NCI-H187 treated with DMSO at 0.1 percent for 48 hours (cell line): Measurements from ENCODE around the gene CDKN2B.
A peak's percentile ranks its signal among the peaks of the same experiment; 100 is the strongest.
"Not testable (repeated sequence)": the region's sequence is repeated elsewhere in the genome, so short reads cannot be mapped to it uniquely, and the experiment has no call there.

Experiments used
- DNase-seq: peaks from one replicate; lab custom pipeline; 2025; lab: John Stamatoyannopoulos, UW

The CDKN2B gene, protein sequence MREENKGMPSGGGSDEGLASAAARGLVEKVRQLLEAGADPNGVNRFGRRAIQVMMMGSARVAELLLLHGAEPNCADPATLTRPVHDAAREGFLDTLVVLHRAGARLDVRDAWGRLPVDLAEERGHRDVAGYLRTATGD

GRCh38 chr9:22008717-22009505, at the start of gene CDKN2B:
CDKN2B (minus strand) TSS chr9:22009305; CDS start chr9:22008953, 352 bp downstream.
- peak; percentile 72 for DNase-seq

DNA sequence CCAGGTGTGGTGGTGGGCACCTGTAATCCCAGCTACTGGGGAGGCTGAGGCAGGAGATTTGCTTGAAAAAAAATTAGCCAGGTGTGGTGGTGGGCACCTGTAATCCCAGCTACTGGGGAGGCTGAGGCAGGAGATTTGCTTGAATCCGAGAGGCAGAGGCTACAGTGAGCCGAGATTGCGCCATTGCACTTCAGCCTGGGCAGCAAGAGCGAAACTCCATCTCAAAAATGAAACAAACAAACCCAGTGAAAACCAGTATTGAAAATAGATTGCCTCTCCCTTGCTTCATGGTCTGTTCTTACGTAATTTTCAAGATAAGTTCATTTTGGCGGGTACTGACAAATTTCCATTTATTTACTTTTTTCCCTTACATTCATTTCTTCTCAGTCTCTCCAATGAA, 48.9 kb upstream of the CDKN2B start:
- DNase-seq: not testable (repeated sequence)

DNA sequence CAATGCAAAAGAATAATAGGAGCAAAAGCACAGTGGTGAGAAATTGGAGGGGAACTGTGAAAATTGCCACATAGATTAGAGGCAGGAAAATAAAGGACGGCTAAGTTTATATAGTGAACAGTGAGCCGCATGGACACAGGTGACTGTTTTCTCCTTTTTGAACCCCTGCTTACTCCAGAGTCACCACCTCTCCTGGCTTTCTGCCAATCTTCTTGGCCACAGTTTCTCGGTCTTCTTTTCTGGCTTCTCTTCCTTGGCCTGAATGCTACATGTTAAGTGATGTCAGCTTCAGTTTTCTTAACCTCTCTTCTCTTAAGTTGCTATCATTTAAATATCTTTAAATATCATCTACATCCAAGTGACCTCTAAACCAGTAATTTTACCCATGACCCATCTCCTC, 47.3 kb upstream of the CDKN2B start:
- DNase-seq: no peak

DNA sequence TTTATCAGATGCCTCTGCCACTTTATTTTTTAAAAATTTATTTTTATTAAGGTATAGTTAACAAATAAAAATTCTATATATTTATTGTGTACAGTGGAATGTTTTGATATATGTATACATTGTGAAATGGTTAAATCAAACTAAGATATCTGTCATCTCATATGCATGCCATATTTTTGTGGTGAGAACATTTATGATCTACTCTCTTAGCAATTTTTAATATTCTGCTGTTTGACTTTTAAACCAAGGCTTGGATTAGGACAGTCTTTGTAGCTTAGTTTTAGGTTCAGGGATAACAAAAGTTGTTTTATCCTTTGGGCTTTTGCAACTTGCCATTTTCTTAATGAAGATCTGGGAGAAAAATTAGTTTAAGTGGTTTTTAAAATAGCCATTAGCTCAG, 46.0 kb upstream of the CDKN2B start:
- no peak for DNase-seq

DNA sequence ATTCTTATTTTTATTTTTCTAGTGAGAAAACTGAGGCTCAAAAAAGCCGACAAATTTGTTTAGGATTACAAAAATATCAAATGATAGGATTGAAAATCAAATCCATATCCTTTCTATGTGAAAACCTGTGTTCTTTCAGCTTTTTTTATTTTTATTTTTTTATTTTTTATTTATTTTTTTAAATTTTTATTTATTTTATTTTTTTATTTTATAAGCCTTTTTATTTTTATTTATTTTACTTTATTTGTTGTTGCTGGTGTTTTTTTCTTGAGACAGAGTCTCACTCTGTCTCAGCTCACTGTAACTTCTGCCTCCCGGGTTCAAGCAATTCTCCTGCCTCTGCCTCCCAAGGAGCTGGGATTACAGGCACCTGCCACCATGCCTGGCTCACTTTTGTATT, 45.4 kb upstream of the CDKN2B start:
- no peak for DNase-seq

DNA sequence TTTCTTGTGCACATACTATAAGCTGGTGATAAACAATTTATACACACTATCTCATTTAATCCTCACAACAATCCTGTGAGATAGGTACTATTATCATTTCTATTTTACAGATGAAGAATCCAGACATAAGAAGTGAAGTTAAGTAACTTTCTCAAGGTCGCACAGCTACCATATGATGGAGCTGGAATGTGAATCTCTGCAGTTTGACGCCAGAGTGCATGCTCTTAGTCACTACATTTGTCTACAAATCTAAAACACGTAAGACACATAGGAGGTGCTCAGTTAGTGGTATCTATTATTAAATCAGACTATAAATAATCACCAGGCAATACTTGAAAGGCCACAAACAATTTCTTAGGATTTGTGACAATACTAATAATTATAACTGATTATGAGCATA, 45.0 kb upstream of the CDKN2B start:
- DNase-seq: no peak

DNA sequence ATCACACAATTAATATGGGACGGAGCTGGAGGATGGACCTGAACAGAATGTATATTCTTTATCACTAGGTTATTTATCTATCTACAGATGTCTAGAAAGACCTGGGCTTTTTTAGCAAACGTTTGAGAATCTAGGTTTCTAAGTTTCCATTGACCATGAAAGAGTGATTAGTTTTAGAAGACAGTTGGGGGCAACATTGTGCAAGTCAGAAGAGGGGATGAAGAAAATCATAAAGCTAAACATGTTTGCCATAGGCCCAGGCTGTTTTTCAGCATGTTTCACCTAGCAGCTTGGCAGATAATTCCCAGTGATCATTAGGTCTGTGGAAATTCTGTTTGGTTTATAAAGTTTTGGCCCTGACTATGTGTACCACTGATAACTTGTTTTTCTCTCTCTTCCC, 44.1 kb upstream of the CDKN2B start:
- no peak for DNase-seq

GRCh38 chr9:22052376-22052945, 43.4 kb upstream of the CDKN2B start:
- no peak for DNase-seq

- DNase-seq: no peak
Measured at GRCh38 chr9:22050924-22051323, 41.8 kb upstream of the CDKN2B start.

- no peak for DNase-seq
Measured at GRCh38 chr9:22049411-22049810, 40.3 kb upstream of the CDKN2B start.

DNA sequence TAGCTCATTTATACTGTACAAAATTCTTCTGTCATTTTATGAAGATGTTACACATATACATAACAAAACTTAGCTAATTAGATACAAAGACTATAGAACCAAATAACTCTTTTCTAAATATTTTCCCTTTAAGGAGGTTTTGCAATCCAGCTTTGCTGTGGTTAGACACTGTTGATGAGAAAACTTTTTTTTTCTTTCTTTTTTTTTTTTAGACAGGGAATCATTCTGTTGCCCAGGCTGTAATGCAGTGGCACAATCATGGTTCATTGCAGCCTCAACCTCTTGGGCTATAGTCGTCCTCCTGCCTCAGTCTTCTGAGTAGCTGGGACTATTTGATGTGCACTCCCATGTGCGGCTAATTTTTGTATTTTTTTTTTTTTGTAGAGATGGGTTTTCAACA, 38.5 kb upstream of the CDKN2B start:
- DNase-seq: no peak

- no peak for DNase-seq
Measured at GRCh38 chr9:22046243-22046885, 37.3 kb upstream of the CDKN2B start.

DNA sequence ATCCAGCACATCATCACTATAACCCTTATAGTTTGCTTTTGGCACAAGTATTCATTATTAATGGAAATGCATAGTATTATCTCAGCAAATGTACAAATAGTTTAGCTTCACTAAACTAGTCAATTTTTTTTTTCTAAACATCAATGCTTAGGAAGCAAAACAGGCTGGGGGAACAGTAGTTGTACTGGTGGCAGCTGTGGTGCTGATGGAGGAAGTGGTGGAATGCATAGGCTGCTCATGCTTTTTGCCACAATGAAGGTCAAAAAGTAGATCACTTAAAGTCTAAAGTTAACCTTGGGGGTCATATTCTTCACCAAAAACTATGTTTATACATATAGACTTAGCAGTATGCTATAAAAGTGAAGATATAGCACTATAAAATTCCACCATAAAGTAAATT, 36.3 kb upstream of the CDKN2B start:
- no peak for DNase-seq

GRCh38 chr9:22044583-22044982, 35.5 kb upstream of the CDKN2B start:
- no peak for DNase-seq

- DNase-seq: no peak
Measured at GRCh38 chr9:22043928-22044327, 34.8 kb upstream of the CDKN2B start.

- no peak for DNase-seq
Measured at GRCh38 chr9:22041775-22042174, 32.7 kb upstream of the CDKN2B start.

GRCh38 chr9:22041344-22041743, 32.2 kb upstream of the CDKN2B start:
- DNase-seq: no peak

- no peak for DNase-seq
Measured at GRCh38 chr9:22040760-22041159, 31.7 kb upstream of the CDKN2B start.

DNA sequence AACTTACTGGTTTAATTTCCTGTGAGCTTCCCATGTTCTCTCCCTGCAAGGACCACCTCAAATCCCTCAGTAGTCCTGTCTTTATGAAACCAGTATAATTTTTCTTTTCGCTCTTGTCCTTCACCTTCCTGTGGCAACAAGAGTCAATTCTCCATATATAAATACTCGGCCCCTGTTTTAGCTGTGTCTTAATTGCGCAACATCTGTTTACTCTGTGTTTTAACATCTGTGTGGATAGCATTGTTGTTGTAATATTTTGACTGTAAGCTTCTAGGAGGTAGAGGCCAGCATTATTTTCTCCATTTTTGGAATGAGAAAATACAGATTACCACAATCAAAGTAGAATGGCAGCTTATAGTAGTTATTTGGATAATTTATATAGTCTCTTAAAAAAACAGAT, 30.2 kb upstream of the CDKN2B start:
- no peak for DNase-seq

DNA sequence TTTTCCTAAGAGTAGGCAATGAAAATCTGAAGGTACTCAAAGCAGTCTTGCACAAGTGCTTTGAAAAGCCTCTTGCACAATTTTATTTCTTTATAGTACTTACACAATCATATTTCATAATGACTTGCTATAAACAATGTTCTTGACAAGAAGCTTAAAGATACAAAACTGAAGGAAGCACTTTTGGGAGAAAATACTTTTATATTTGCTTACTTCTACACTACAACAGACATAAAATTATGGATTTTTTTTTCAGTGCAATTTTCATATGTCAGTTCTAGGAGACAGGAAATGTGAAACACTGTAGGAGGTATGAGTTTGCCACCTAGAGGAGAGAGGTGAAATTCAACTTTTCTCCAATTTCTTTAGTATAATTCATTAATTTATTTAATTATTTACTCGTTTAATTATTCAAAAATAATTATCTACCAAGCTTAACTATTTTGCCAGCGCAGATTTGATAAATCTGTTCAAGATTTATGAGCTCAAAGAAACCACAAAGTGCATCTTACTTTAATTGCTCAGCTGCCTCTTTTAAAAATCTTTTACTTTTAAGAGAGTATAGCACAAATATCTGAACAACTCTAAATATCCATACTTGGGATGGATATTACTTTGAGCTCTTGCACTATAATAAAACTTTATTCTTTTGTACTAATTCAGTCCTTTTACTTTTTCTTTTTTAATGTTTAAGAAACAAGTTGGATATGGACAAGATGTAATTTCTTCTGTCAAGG, 29.0 kb upstream of the CDKN2B start:
- no peak for DNase-seq

DNA sequence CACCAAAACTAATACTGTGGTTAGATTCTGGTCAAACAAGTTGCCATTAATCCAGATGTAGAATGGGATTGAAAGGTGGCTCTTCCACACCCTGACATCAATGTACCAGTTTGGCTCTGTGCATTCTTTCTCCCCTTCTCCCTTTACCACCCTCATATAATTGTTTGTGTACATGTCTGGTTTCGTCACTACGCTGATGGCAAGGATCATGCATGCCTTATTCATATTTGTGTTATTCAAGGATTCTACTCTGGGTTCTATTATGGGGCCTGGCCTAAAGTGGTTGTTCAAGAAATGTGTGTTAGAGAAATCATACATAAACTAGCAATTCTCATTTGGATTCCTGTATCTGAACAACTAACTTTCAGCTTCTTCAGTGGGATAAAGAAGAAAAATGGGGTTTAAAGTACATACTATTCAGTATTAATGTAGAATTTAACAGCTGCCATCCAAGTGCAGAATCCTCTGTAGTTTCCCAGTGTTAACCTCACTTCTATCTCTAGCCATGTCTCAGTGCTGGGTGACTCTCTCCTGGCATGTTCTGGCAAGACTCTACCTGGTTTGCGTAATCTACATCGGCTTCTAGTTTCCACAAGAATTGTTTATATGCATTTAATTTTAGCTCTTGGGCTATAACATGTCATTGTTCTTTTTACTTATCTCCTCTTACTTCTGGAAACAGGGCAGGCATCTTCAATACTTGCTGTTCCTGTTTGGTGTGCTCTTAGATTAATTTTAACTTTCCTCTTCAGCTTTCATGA, 27.9 kb upstream of the CDKN2B start:
- DNase-seq: no peak

DNA sequence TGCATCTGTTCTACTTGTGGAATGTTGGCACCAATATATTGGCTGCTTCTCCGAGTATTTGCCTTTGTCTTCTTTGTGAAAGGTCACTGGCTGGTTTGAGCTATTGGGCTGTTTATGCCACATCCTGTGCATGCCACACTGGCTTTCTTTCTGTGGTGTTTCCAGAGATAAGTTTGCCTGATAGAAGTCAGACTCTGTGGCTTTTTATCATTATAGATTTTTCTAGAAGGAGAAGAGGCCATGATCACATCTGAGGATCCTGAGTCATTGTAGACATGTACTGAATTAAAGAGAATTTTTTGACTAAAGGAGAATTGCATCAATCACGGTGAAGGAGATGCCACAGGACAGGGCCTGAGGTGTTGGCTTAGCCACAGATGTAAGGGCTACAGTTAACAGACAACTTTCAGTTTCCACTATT, 26.5 kb upstream of the CDKN2B start:
- no peak for DNase-seq
